ENCODE measurements around the gene CGAS. TPM values are rescaled to one million over a fixed set of nuclear protein-coding genes. Genes with fewer than 3 reads are reported as not detected.

CGAS gene
- total and polyA plus RNA-seq, 9 of the 15 experiments (the other 6 are each of a cell fraction or from before 2014, with no cell fraction given): 0.01 to 0.32 (median 0.06) TPM; not detected in 2

DNA sequence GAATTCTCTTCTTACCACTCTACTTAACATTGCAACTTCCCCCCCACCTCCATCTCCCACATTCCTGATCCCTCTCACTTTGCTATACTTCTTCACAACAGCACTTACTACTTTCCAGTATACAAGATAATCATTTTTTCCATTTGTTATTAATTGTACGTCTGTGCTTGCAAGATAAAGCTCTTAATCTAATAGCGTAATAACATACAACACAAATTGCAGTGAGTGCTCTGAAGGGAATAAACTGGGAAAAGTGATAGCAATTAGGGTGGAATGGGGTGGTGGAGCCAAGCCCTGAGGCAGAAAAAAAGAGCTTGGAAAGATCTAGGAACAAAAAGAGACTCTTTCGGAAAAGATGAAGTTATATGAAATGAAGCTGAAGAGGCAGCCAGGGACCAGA lies 8.5 kb downstream of the CGAS start:
- intact Hi-C loops (cut with micrococcal nuclease) (no loop called here), in situ Hi-C loops (cut with MboI) (no loop called here)
- no peak for TF ChIP-seq MCM5 (IDR thresholded peaks at IDR 0.05; ENCODE audit: low read depth)
- no peak for TF ChIP-seq ZBTB8A (IDR thresholded peaks at IDR 0.05; ENCODE audit: partially characterized antibody)
- no peak for TF ChIP-seq ZNF668 (CRISPR knock-in tag; IDR thresholded peaks at IDR 0.05)
- TF ChIP-seq GATAD2A (IDR thresholded peaks at IDR 0.05): no peak
- no peak for TF ChIP-seq MAFK (IDR thresholded peaks at IDR 0.05; ENCODE audit: low read length)
- TF ChIP-seq RBM17 (IDR thresholded peaks at IDR 0.05; ENCODE audit: borderline replicate concordance, low read depth, low read length): no peak
- TF ChIP-seq NFATC3 (IDR thresholded peaks at IDR 0.05): no peak
- no peak for TF ChIP-seq SETDB1 (IDR thresholded peaks at IDR 0.05; ENCODE audit: low read length)
- no peak for TF ChIP-seq HMG20B (CRISPR knock-in tag; IDR thresholded peaks at IDR 0.05)
- TF ChIP-seq, protein P1, sequence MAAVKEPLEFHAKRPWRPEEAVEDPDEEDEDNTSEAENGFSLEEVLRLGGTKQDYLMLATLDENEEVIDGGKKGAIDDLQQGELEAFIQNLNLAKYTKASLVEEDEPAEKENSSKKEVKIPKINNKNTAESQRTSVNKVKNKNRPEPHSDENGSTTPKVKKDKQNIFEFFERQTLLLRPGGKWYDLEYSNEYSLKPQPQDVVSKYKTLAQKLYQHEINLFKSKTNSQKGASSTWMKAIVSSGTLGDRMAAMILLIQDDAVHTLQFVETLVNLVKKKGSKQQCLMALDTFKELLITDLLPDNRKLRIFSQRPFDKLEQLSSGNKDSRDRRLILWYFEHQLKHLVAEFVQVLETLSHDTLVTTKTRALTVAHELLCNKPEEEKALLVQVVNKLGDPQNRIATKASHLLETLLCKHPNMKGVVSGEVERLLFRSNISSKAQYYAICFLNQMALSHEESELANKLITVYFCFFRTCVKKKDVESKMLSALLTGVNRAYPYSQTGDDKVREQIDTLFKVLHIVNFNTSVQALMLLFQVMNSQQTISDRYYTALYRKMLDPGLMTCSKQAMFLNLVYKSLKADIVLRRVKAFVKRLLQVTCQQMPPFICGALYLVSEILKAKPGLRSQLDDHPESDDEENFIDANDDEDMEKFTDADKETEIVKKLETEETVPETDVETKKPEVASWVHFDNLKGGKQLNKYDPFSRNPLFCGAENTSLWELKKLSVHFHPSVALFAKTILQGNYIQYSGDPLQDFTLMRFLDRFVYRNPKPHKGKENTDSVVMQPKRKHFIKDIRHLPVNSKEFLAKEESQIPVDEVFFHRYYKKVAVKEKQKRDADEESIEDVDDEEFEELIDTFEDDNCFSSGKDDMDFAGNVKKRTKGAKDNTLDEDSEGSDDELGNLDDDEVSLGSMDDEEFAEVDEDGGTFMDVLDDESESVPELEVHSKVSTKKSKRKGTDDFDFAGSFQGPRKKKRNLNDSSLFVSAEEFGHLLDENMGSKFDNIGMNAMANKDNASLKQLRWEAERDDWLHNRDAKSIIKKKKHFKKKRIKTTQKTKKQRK (IDR thresholded peaks at IDR 0.05; ENCODE audit: borderline replicate concordance, low read depth, low read length): no peak
- no peak for TF ChIP-seq ELF2 (CRISPR knock-in tag; IDR thresholded peaks at IDR 0.05)
- no peak overlapping the region for H2AFZ ChIP-seq (ENCODE audit: low read depth, low read length)
- DNase-seq (ENCODE audit: extremely low read depth in 1 of 4, low spot score in 3 of 4): no peak
- H3K9me3 ChIP-seq (replicated peaks; ENCODE audit: control insufficient read depth, insufficient read depth, low read depth, low read length): no peaks in the 10 kb centered on the region
- no peak overlapping the region for H3K4me2 ChIP-seq (ENCODE audit: insufficient read depth, low read length)
- H3K79me2 ChIP-seq (ENCODE audit: control insufficient read depth, insufficient read depth, low read length): no peaks in the 10 kb centered on the region
- H3K9me1 ChIP-seq (ENCODE audit: control insufficient read depth, insufficient read depth, low read length): no peaks in the 10 kb centered on the region
- no peak overlapping the region for H3K4me3 ChIP-seq
- H3K4me1 ChIP-seq (replicated peaks in 1 of 2; ENCODE audit: control insufficient read depth in 2 of 2, insufficient read depth in 2 of 2, low read length in 2 of 2): no peaks in the 10 kb centered on the region; a peak in 1 of 5 replicates
- BruUV-seq (replicated peaks): no TSS peak
- POLR2A ChIA-PET: no interaction called here
- CTCF ChIA-PET (ENCODE audit: low intra/inter-chr PET ratio): no interaction called here
- no peaks in the 10 kb centered on the region for H3K27me3 ChIP-seq (ENCODE audit: control insufficient read depth in 2 of 2, insufficient read depth in 2 of 2, low read length in 2 of 2)
- H4K20me1 ChIP-seq (replicated peaks; ENCODE audit: control insufficient read depth, insufficient read depth, low read length): no peaks in the 10 kb centered on the region
- no peaks in the 10 kb centered on the region for H3K36me3 ChIP-seq (ENCODE audit: control insufficient read depth, insufficient read depth, low read length)
- no peak overlapping the region for H3K27ac ChIP-seq (ENCODE audit: extremely low read depth, low read depth, low read length)
- no peak for ATAC-seq
- no peak overlapping the region for H3K9ac ChIP-seq (ENCODE audit: insufficient read depth in 1 of 2, low read depth in 2 of 2, low read length in 2 of 2)
- 69% methylated on average over 3 of the region's 3 CpGs for WGBS (ENCODE audit: insufficient coverage, low coverage, missing lambda C conversion rate)
- no peak for FAIRE-seq

All from K562 (cell line).